ENCODE data around the gene HIGD1C.

DNA sequence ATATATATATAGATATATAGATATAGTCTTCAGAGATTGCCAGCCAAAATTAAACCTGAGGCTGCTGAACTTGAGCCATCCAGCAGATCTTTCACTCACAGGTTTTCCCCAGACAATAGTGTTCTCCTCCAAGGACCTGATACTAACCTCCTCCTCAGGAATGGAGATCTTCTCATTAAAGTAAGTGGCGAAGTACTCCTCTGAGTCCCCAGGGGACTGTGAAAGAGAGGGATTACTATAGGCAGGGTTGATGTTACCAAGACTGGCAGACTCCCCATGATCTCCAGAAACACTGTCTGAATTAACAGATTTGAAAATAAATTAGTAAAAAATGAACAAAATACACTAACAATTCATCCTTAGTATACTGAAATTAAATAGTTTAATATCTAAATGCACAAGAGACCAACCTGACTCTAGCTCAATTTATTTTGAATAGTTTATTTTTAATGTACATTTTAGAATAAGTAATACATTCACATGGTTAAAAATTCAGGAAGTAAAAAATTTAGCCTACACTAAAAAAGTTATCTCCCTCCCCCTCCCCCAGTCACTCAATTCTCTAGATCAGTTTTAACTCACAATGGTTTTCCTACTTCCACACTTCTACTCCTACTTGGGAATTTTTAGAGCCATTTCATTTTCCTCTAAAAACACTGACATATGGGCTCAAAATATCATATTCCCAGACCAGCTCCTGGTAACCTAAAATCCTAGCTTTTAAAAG lies 56.1 kb downstream of the HIGD1C start:
- TF ChIP-seq CTCF (IDR thresholded peaks at IDR 0.05) (no peak), POLR2A (IDR thresholded peaks at IDR 0.05; ENCODE audit: low read depth) (no peak)

Data from esophagus muscularis mucosa (tissue), 3 donors.